SU-DHL-6 (cell line): ENCODE measurements around the gene SLC17A5.

Source experiments
- CTCF ChIP-seq: fragments of 200-600 bp; sonication (generic); IDR thresholded peaks from one replicate; pipeline ENCODE4 v1.5.1; 2017; ENCODE audit warnings: antibody characterized with exemption, mild to moderate bottlenecking, low read length, moderate library complexity; ENCODE audit not compliant: insufficient read depth, poor library complexity, severe bottlenecking
- EZH2phosphoT487 ChIP-seq: fragments of 200-600 bp; sonication (generic), shearing (Covaris generic); conservative IDR thresholded peaks from 2 replicates; pipeline ENCODE4 v1.6.1; 2018; ENCODE audit warnings: mild to moderate bottlenecking, antibody characterized with exemption, low read length, moderate library complexity, mixed read lengths

- TF ChIP-seq CTCF (no peak), EZH2phosphoT487 (no peak)
Observed at GRCh38 chr6:73637404-73637803, 16.4 kb downstream of the SLC17A5 start.
